IPS DF 6.9 (cell line): ENCODE data around the gene TIMM22.
"Not testable (repeated sequence)": the region's sequence is repeated elsewhere in the genome, so short reads cannot be mapped to it uniquely, and the experiment has no call there.

ENCODE experiments used
- DNase-seq: peaks from one replicate; pipeline ENCODE4 v3.0.0-alpha.2; 2013; ENCODE audit warnings: low read depth, low spot score
- H3K27ac ChIP-seq: one replicate; pipeline ENCODE4 v1.5.1; 2013; ENCODE audit warnings: low read length, control low read depth
- H3K27me3 ChIP-seq: 2 replicates; pipeline ENCODE4 v1.6.1; 2013; ENCODE audit warnings: mild to moderate bottlenecking, low read length; ENCODE audit not compliant: control insufficient read depth, insufficient read depth
- H3K36me3 ChIP-seq: 2 replicates; pipeline ENCODE4 v1.6.1; 2013; ENCODE audit warnings: low read length; ENCODE audit not compliant: control insufficient read depth, insufficient read depth
- H3K4me1 ChIP-seq: 2 replicates; pipeline ENCODE4 v1.6.1; 2013; ENCODE audit warnings: low read length; ENCODE audit not compliant: control insufficient read depth, insufficient read depth
- H3K4me3 ChIP-seq: 2 replicates; pipeline ENCODE4 v1.5.1; 2013; ENCODE audit warnings: mild to moderate bottlenecking, low read length
- H3K9me3 ChIP-seq: 2 replicates; pipeline ENCODE4 v1.6.1; 2013; ENCODE audit warnings: low read length, inconsistent platforms; ENCODE audit not compliant: control insufficient read depth, insufficient read depth
- WGBS: extraction: QIAGEN DNeasy Blood & Tissue Kit; methylation state at CpG from one replicate; pipeline ENCODE4 v1.1.7; 2013; ENCODE audit warnings: mixed read lengths, missing lambda C conversion rate; ENCODE audit not compliant: insufficient read length, insufficient coverage; 5-methylcytosine and 5-hydroxymethylcytosine counted together

Gene TIMM22

DNA sequence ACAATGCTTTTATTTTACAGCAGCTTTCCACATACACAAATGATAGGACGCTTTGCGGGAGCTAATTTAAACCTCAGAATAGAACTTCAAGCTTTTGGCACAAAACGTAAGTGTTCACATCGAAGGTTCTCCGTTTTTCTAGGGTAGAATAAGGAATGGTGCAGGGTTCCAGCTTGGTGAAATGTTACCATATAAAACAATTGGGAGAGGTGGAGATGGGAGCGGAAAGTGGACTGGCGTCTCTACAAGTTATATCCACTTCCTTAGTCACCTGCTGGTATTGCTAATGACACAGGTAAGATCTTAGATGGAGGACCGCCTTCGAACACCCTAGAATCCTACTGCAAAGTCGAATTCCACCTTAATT lies 15.7 kb upstream of the TIMM22 start:
- no peak overlapping the region for H3K4me3 ChIP-seq
- no peaks in the 10 kb centered on the region for H3K36me3 ChIP-seq
- no peak overlapping the region for H3K27ac ChIP-seq
- no peaks in the 10 kb centered on the region; the same call in 1 of the 2 replicates for H3K4me1 ChIP-seq
- DNase-seq, result no peak
- no CpG with 5 or more reads among the region's 10 CpGs for WGBS
- no peaks in the 10 kb centered on the region for H3K9me3 ChIP-seq
- no peaks in the 10 kb centered on the region for H3K27me3 ChIP-seq

DNA sequence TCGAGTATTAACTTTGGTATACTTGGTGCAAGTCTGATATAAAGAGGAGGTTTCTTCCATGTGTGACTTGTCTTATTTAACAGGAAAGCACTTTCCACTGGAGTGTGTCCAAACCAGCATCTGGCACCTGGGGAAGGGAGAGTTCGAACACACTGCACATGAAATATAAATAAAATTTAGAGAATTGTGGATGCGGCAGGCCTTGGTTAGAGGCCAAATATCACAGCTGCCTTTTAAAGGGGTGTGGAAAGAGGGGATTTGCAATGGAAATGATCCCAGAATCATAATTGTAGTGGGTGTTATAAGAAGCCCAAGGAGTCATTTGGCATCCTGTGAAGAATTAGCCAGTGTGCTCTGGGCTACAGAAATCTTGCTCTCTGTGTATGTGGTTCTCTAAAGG lies 13.0 kb upstream of the TIMM22 start:
- H3K27me3 ChIP-seq, result no peaks in the 10 kb centered on the region
- no peak overlapping the region for H3K4me3 ChIP-seq
- no peak for DNase-seq
- no peak overlapping the region for H3K27ac ChIP-seq
- no peaks in the 10 kb centered on the region for H3K4me1 ChIP-seq
- H3K36me3 ChIP-seq, result no peaks in the 10 kb centered on the region
- no peaks in the 10 kb centered on the region for H3K9me3 ChIP-seq
- no CpG with 5 or more reads among the region's 3 CpGs for WGBS

DNA sequence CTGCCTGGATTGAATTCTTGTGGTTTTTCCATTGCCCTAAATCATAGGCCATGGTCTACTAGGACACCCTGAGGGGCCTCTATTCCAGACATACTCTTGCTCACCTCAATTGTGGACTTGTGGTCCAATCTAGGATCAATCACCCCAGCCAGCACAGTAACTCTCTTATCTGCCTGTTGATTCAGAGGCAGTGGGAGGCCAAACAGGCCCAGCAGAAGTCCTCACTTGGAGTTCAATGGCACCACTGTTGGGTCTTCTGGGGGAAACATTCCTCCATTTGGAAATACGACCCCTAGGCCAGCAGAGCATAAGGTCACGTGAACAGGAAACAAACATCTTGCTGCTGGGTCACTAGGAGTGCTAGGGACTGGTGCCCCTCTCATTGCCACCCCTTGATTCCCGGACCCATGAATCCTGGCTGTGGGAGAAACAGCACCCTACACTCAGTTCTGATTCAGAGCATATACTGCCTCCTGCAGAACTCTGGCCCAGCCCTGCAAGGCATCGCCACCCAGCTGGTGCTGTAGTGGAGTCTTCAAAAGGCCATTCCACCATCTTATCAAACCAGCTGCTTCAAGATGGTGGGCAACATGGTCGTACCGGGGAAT lies 10.5 kb upstream of the TIMM22 start:
- Histone ChIP-seq H3K9me3 (no peaks in the 10 kb centered on the region), H3K4me3 (no peak overlapping the region), H3K27ac (no peak overlapping the region), H3K4me1 (no peaks in the 10 kb centered on the region), H3K36me3 (no peaks in the 10 kb centered on the region), H3K27me3 (no peaks in the 10 kb centered on the region)
- WGBS, result no CpG with 5 or more reads among the region's 6 CpGs
- no peak for DNase-seq

DNA sequence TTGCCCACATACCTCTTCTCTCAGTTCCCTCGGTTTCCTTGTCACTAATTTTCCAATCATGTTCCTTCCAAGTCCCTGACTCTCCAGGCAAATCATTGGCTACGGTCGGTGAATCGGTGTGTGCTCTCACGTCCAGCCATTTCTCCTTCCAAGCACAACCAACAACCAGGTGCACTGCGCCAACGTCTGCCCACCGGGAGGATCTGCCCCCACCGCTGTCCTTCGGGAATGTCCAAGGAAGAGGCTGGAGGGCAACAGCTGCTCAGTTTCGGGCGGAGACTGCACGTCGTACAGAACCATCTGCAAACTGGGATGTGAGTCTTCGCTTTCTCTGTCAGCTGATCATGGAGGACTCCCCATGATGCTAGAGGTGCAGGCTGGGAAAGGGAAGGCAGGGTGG lies 9.0 kb upstream of the TIMM22 start:
- Histone ChIP-seq H3K36me3 (no peaks in the 10 kb centered on the region), H3K27ac (no peak overlapping the region), H3K4me3 (no peak overlapping the region), H3K9me3 (no peaks in the 10 kb centered on the region), H3K27me3 (no peaks in the 10 kb centered on the region), H3K4me1 (no peaks in the 10 kb centered on the region)
- DNase-seq, result no peak
- no CpG with 5 or more reads among the region's 15 CpGs for WGBS

DNA sequence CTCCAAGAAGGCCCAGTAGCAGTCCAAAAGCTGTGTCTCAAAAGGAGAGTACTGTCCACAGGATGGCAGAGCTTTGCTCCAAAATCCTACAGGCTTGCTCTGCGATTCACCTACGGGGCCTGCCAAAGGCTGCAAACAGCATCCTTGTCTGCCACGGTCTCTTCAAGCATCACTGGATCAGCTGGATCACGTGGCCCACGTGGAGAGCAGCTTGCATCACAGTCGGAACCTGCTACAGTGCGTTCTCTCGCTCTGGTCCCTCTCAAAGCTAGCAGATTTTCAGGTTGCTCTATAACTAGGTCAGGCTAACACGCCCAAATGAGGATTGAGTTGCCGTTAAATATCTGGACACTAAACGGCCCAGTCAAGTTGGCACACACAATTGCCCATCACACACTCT lies 8.4 kb upstream of the TIMM22 start:
- DNase-seq, result no peak
- Histone ChIP-seq H3K27ac (no peak overlapping the region), H3K36me3 (no peaks in the 10 kb centered on the region), H3K4me3 (no peak overlapping the region), H3K4me1 (no peaks in the 10 kb centered on the region), H3K9me3 (no peaks in the 10 kb centered on the region), H3K27me3 (no peaks in the 10 kb centered on the region)
- WGBS, result no CpG with 5 or more reads among the region's 11 CpGs

DNA sequence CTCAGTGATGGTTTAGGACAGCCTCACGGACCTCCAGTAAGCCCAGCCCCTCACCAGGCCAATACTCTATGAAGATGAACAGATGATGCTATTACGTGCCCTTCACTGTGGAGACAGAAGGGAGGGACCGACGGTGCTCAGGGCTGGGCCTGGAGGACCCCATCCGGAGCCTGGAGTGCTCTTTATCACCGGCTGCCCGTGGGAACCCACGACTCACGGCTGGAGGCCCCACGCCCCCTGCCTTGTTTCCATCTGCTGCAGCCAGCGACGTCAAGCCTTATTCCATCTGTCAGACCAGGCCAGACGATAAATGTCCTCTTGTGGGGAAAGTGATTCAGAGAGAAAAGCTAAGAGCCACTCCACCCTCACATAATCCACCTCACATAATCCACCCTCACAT lies 4.0 kb upstream of the TIMM22 start:
- H3K36me3 ChIP-seq, result no peaks in the 10 kb centered on the region
- no peak overlapping the region for H3K4me3 ChIP-seq
- no peak for DNase-seq
- no peaks in the 10 kb centered on the region for H3K27me3 ChIP-seq
- H3K9me3 ChIP-seq, result no peaks in the 10 kb centered on the region
- no peaks in the 10 kb centered on the region for H3K4me1 ChIP-seq
- no CpG with 5 or more reads among the region's 13 CpGs for WGBS
- no peak overlapping the region for H3K27ac ChIP-seq

DNA sequence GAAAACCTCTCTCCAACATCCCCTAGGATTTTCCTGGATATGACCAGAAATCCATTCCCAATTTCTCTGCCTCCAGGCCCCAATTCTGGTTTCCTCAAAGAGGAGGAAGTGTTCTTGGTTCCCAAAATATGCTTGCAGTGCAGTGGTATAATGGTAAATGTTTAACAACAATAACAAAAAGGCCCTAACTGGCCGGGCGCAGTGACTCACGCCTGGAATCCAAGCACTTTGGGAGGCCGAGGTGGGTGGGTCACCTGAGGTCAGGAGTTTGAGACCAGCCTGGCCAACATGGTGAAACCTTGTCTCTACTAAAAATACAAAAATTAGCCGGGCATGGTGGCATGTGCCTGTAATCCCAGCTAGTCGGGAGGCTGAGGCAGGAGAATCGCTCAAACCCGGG lies 1.6 kb upstream of the TIMM22 start:
- WGBS, result no CpG with 5 or more reads among the region's 8 CpGs
- not testable (repeated sequence) for H3K4me3 ChIP-seq, H3K27me3 ChIP-seq, DNase-seq, H3K4me1 ChIP-seq, H3K27ac ChIP-seq, H3K9me3 ChIP-seq, H3K36me3 ChIP-seq

DNA sequence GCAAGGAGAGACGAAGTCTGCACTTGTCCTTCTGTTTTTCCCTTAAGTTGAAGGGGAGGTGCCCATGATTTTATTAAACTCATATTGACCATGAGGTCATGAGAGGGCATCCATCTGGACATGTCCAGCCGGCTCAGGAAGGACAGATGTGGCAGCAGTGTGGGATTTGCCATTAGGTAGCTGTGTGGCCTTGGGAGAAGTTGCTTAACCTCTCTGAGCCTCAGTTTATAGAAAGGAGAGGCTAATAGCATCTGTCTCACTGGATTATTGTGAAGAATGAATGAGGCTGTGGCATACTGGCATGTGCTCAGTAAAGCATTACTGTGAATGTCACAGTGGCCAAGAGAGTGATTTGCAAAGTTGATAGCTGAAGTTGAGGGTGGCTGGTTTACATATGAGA lies 1.2 kb downstream of the TIMM22 start:
- Histone ChIP-seq H3K4me1 (no peaks in the 10 kb centered on the region), H3K9me3 (no peaks in the 10 kb centered on the region), H3K36me3 (peaks cover 12% of the 10 kb centered on the region), H3K4me3 (no peak overlapping the region; the same call in 1 of the 2 replicates), H3K27ac (no peak overlapping the region), H3K27me3 (no peaks in the 10 kb centered on the region)
- no peak for DNase-seq
- WGBS, result no CpG with 5 or more reads among the region's 2 CpGs

DNA sequence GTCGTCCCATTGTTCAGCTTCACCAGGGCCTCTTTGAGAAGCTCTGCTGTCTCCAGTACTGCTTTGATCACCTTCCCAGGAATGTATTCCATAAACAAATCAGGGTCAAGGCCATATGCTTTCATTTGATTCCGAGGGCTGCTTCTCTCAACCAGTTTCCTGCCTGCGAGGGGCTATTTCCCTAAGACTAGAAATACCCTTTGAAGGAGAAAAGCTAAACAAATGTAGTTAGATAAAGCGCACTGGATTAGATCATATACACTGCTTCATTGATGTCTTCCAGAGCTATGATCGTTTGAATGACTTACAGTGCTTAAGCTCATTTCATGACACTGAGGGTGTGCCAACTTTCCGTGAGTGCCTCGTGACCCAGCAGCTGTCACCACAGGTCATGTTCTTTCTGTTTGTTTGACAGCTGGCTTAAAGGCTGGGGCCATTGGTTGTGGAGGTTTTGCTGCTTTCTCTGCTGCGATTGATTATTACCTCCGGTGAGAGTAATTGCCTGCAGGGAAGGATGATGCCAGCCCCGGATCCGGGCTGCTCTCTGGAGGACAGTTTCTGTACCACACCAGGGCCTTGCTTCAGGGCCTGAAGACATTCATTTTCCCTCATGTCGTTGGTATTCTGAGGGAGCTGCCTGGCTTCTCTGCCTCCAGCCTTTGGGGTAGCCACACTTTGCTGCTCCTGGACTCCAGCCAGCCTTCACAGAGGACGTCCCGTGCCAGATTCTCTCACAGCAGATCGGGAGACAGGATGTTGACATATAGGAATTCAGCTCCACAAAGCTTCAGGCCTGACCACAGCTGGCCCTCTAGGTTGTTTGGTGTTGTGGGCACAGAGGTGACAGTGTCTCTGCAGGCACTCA lies 3.9 kb downstream of the TIMM22 start:
- H3K27me3 ChIP-seq, result no peaks in the 10 kb centered on the region
- no CpG with 5 or more reads among the region's 15 CpGs for WGBS
- H3K4me1 ChIP-seq, result no peaks in the 10 kb centered on the region
- peaks cover 12% of the 10 kb centered on the region for H3K36me3 ChIP-seq
- H3K9me3 ChIP-seq, result no peaks in the 10 kb centered on the region
- no peak overlapping the region for H3K4me3 ChIP-seq
- no peak for DNase-seq
- no peak overlapping the region for H3K27ac ChIP-seq

DNA sequence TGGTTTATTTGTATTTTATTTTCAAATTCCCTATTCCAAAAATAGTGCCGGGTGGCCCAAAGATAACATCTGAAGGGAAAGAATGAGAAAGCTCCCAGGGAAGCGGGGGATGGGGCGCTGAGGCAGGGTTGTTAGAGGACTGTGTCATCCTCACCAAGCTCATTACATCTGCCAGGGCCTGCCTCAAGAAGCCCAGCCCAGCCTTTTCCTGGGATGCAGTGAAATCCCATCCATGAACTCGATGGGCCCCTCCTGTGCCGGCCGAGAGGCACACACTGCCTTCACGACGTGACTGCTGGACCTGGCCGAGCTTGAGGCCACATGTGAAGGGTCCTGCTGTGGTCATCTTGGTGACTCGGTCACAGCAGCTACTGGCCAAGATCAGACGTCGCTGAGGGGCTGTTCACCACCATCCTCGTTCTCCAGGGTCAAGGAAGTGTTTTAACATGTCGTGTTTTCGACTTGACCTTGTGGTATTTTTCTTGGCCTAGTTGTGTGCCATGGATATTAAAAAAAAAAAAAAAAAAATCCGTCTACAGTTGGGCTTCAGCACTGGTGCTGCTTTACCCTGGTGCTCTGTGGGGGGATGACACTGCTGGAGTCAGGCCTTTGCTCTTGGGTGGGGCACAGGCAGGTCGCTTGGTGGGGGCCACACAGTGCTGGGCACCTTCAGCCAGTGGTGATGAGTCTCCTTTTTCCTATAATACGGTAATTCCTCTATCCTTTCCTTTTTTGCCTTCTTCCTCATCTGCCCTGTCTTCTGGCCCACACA lies 4.9 kb downstream of the TIMM22 start:
- H3K27ac ChIP-seq, result no peak overlapping the region
- no CpG with 5 or more reads among the region's 18 CpGs for WGBS
- peaks cover 12% of the 10 kb centered on the region for H3K36me3 ChIP-seq
- no peaks in the 10 kb centered on the region for H3K4me1 ChIP-seq
- no peak for DNase-seq
- no peaks in the 10 kb centered on the region for H3K27me3 ChIP-seq
- H3K4me3 ChIP-seq, result no peak overlapping the region
- H3K9me3 ChIP-seq, result no peaks in the 10 kb centered on the region
